CD14-positive monocyte (primary cell): ENCODE measurements around the gene ZNF154. TPM values are rescaled to one million over a fixed set of nuclear protein-coding genes. Genes with fewer than 3 reads are reported as not detected.

ENCODE experiments used
- DNase-seq, 3 donors: peaks; one replicate each; pipeline ENCODE4 v3.0.0-alpha.2; 2011 to 2022
- H2AFZ ChIP-seq: 2 replicates; pipeline ENCODE4 v1.6.0; 2012; ENCODE audit warnings: mild to moderate bottlenecking, low read depth, low read length, inconsistent platforms; ENCODE audit not compliant: insufficient read depth, poor library complexity, severe bottlenecking
- H3K27ac ChIP-seq, 2 donors: 1 replicate in 1 of 2; 2 replicates in 1 of 2; pipeline ENCODE4 v1.5.1; 2012 to 2013; ENCODE audit warnings: low read length in 2 of 2, control low read depth in 1 of 2, inconsistent platforms in 1 of 2, low read depth in 1 of 2, mild to moderate bottlenecking in 1 of 2
- H3K27me3 ChIP-seq, 2 donors: one replicate each; pipeline versions ENCODE4 v1.6.0 to v1.6.1; 2011 to 2013; ENCODE audit warnings: low read length in 2 of 2; ENCODE audit not compliant: control insufficient read depth in 2 of 2, insufficient read depth in 2 of 2
- H3K36me3 ChIP-seq, 2 donors: replicated peaks in 1 of 2; 1 replicate in 1 of 2; 2 replicates in 1 of 2; pipeline versions ENCODE4 v1.5.1 to v1.6.1; 2012 to 2013; ENCODE audit warnings: low read length in 2 of 2, control low read depth in 1 of 2, inconsistent platforms in 1 of 2, mild to moderate bottlenecking in 1 of 2; ENCODE audit not compliant: insufficient read depth in 2 of 2, control insufficient read depth in 1 of 2
- H3K4me1 ChIP-seq, 2 donors: 1 replicate in 1 of 2; 2 replicates in 1 of 2; pipeline versions ENCODE4 v1.5.1 to v1.6.1; 2012 to 2013; ENCODE audit warnings: low read length in 2 of 2, control low read depth in 1 of 2, inconsistent platforms in 1 of 2, mild to moderate bottlenecking in 1 of 2, moderate library complexity in 1 of 2; ENCODE audit not compliant: insufficient read depth in 2 of 2, control insufficient read depth in 1 of 2
- H3K4me2 ChIP-seq: replicated peaks from 2 replicates; pipeline ENCODE3; 2012; ENCODE audit warnings: low read length, moderate library complexity, mild to moderate bottlenecking; ENCODE audit not compliant: poor library complexity, severe bottlenecking; ENCODE audit errors: extremely low read depth
- H3K4me3 ChIP-seq, 3 experiments: fragments of 200-600 bp in 1 of 3; sonication (generic) in 1 of 3; replicated peaks in 1 of 3; 1 replicate in 2 of 3; 2 replicates in 1 of 3; pipeline ENCODE4 v1.5.1; 2011 to 2013; ENCODE audit warnings: low read length in 3 of 3, mild to moderate bottlenecking in 3 of 3, control low read depth in 2 of 3, low read depth in 2 of 3, inconsistent platforms in 1 of 3, moderate library complexity in 1 of 3
- H3K79me2 ChIP-seq: 2 replicates; pipeline ENCODE4 v1.6.0; 2012; ENCODE audit warnings: mild to moderate bottlenecking, control low read depth, inconsistent platforms, low read length, moderate library complexity; ENCODE audit not compliant: insufficient read depth
- H3K9ac ChIP-seq: 2 replicates; pipeline ENCODE4 v1.6.0; 2017; ENCODE audit warnings: low read length, mild to moderate bottlenecking; ENCODE audit not compliant: insufficient read depth, poor library complexity, severe bottlenecking
- H3K9me3 ChIP-seq, 2 donors: replicated peaks in 1 of 2; 1 replicate in 1 of 2; 2 replicates in 1 of 2; pipeline versions ENCODE4 v1.5.1 to v1.6.1; 2012 to 2013; ENCODE audit warnings: low read length in 2 of 2, control low read depth in 1 of 2; ENCODE audit not compliant: control insufficient read depth in 1 of 2, insufficient read depth in 1 of 2
- H4K20me1 ChIP-seq: 2 replicates; pipeline ENCODE4 v1.6.0; 2012; ENCODE audit warnings: mild to moderate bottlenecking, low read length, control low read depth, moderate library complexity; ENCODE audit not compliant: insufficient read depth
- H3K27ac Mint-ChIP-seq, 7 donors: one replicate each; pipeline ENCODE4 v1.8.0; 2020; ENCODE audit warnings: mild to moderate bottlenecking in 7 of 7, mixed read lengths in 7 of 7, moderate library complexity in 6 of 7, inconsistent platforms in 2 of 7
- H3K27me3 Mint-ChIP-seq, 3 donors: one replicate each; pipeline ENCODE4 v1.8.0; 2021 to 2022; ENCODE audit warnings: low read depth in 3 of 3, mild to moderate bottlenecking in 3 of 3, mixed read lengths in 3 of 3, moderate library complexity in 3 of 3, inconsistent platforms in 1 of 3
- H3K36me3 Mint-ChIP-seq, 2 donors: one replicate each; pipeline ENCODE4 v1.8.0; 2020; ENCODE audit warnings: mixed read lengths in 2 of 2, inconsistent platforms in 1 of 2, mild to moderate bottlenecking in 1 of 2
- H3K4me1 Mint-ChIP-seq: one replicate; pipeline ENCODE4 v1.8.0; 2020; ENCODE audit warnings: mild to moderate bottlenecking, mixed read lengths
- H3K4me3 Mint-ChIP-seq, 2 donors: one replicate each; pipeline ENCODE4 v1.8.0; 2020; ENCODE audit warnings: mild to moderate bottlenecking in 2 of 2, mixed read lengths in 2 of 2, moderate library complexity in 1 of 2
- H3K9me3 Mint-ChIP-seq, 7 donors: one replicate each; pipeline ENCODE4 v1.8.0; 2020 to 2022; ENCODE audit warnings: mixed read lengths in 7 of 7, mild to moderate bottlenecking in 6 of 7, moderate library complexity in 6 of 7, inconsistent platforms in 2 of 7
- WGBS: methylation state at CpG from one replicate; pipeline ENCODE4 v1.1.5; 2013; ENCODE audit warnings: missing lambda C conversion rate; ENCODE audit not compliant: insufficient coverage; 5-methylcytosine and 5-hydroxymethylcytosine counted together
- intact Hi-C, 2 donors: fragments of 100-400 bp; cut with micrococcal nuclease; formaldehyde crosslinking; loops; one replicate each; pipeline versions ENCODE4 v1.15.0 to v1.15.1; 2023
- polyA plus RNA-seq, 3 donors: library from polyadenylated mRNA; depleted of rRNA in 1 of 3; unstranded in 2 of 3; stranded (reverse) in 1 of 3; fragments of 300-500 nt in 2 of 3; fragments of >200 nt in 1 of 3; fragmentation: Illumina TruSeq in 2 of 3; gene quantifications; 1 replicate in 2 of 3; 2 replicates in 1 of 3; pipeline ENCODE4 v1.2.3, GENCODE V29; 2012 to 2021
- TF ChIP-seq, protein P1 (sequence below): fragments of 200-600 bp; IDR thresholded peaks from one replicate; pipeline ENCODE4 v1.8.0; 2022; ENCODE audit warnings: antibody characterized with exemption, mild to moderate bottlenecking

Gene ZNF154
- polyA plus RNA-seq, 3 donors, result 0.52 TPM; not detected in 2

DNA sequence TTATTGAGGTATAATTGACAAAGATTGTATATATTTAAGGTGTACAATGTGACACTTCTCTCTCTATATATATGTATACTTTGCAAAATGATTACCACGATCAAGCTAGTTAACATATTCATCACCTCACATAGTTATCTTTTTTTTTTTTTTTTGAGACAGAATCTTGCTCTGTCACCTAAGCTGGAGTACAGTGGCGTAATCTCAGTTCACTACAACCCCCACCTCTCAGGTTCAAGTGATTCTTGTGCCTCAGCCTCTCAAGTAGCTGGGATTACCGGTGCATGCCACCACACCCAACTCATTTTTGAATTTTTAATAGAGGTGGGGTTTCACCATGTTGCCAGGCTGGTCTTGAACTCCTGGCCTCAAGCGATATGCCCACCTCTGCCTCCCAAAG is 36.5 kb downstream of the ZNF154 start:
- H3K4me2 ChIP-seq, result no peak overlapping the region
- H3K4me1 ChIP-seq, result no peaks in the 10 kb centered on the region
- intact Hi-C loops, result no loop called here
- no peaks in the 10 kb centered on the region for H3K79me2 ChIP-seq
- H3K4me3 ChIP-seq, result no peak overlapping the region
- H3K4me1 Mint-ChIP-seq, result no peaks in the 10 kb centered on the region
- H4K20me1 ChIP-seq, result no peaks in the 10 kb centered on the region
- H2AFZ ChIP-seq, result no peak overlapping the region
- no peaks in the 10 kb centered on the region for H3K36me3 ChIP-seq
- H3K27ac Mint-ChIP-seq, result peak overlapping the region in 1 of 7 donors; percentile 20
- no peaks in the 10 kb centered on the region for H3K27me3 ChIP-seq
- DNase-seq, result no peak
- TF ChIP-seq, protein P1, sequence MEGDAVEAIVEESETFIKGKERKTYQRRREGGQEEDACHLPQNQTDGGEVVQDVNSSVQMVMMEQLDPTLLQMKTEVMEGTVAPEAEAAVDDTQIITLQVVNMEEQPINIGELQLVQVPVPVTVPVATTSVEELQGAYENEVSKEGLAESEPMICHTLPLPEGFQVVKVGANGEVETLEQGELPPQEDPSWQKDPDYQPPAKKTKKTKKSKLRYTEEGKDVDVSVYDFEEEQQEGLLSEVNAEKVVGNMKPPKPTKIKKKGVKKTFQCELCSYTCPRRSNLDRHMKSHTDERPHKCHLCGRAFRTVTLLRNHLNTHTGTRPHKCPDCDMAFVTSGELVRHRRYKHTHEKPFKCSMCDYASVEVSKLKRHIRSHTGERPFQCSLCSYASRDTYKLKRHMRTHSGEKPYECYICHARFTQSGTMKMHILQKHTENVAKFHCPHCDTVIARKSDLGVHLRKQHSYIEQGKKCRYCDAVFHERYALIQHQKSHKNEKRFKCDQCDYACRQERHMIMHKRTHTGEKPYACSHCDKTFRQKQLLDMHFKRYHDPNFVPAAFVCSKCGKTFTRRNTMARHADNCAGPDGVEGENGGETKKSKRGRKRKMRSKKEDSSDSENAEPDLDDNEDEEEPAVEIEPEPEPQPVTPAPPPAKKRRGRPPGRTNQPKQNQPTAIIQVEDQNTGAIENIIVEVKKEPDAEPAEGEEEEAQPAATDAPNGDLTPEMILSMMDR, result no peak
- H3K9me3 Mint-ChIP-seq, result peaks cover 6 to 52% (median 32%) of the 10 kb centered on the region in 7 donors
- H3K9me3 ChIP-seq, result peaks cover 11 to 36% of the 10 kb centered on the region in 2 donors
- WGBS, result 100% methylated on average over 1 of the region's 4 CpGs
- H3K36me3 Mint-ChIP-seq, result no peaks in the 10 kb centered on the region
- H3K27ac ChIP-seq, result no peak overlapping the region
- H3K4me3 Mint-ChIP-seq, result no peak overlapping the region
- no peak overlapping the region for H3K9ac ChIP-seq
- peaks cover 8 to 13% (median 11%) of the 10 kb centered on the region in 3 donors for H3K27me3 Mint-ChIP-seq

DNA sequence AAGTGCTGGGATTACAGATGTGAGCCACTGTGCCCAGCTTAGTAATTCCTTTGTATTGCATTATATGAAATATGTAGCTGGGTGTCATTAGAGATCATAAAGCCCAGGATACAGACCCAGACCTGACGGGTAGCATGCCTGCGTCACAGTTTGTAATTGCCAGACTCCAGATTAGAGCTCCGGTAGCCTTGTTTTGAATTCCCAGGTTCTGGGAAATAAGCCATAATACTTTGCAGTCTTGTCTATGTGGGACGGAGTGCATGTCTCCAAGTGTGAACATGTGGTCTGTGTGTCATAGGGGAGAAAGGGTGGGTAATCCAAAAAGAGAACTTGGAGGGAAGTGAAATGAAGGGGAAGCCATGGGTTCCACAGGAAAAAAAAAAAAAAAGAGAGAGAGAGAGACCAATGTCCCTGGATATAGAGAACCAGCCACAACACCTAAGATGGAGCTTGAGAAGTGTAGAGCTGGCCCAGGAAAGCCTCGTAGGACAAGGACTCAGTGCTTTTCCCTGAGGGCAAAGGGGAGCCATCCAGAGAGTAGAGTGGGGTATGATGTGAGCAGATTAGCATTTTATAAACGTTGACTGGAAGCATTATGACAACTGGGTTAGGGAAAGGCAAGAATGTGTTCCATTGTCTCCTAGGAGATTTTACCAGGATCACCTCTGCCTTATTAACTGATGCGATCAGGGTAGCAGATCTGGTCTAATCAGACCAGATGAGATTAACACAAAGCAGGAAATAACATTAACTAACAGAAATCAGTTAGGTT is 37.7 kb downstream of the ZNF154 start:
- intact Hi-C loops, result no loop called here
- TF ChIP-seq, protein P1, result no peak
- Mint-ChIP-seq H3K27me3 (peaks cover 8 to 14% (median 13%) of the 10 kb centered on the region in 3 donors), H3K27ac (no peak overlapping the region), H3K36me3 (no peaks in the 10 kb centered on the region), H3K4me3 (no peak overlapping the region), H3K9me3 (peaks cover 5 to 46% (median 26%) of the 10 kb centered on the region in 7 donors), H3K4me1 (no peaks in the 10 kb centered on the region)
- WGBS, result 81% methylated on average over 5 of the region's 7 CpGs
- no peak overlapping the region for H2AFZ ChIP-seq
- H3K4me1 ChIP-seq, result no peaks in the 10 kb centered on the region
- H3K4me2 ChIP-seq, result no peak overlapping the region
- peaks cover 10 to 33% of the 10 kb centered on the region in 2 donors for H3K9me3 ChIP-seq
- no peak overlapping the region for H3K4me3 ChIP-seq
- H3K27me3 ChIP-seq, result no peaks in the 10 kb centered on the region
- no peaks in the 10 kb centered on the region for H3K36me3 ChIP-seq
- DNase-seq, result no peak
- H3K9ac ChIP-seq, result no peak overlapping the region
- no peaks in the 10 kb centered on the region for H4K20me1 ChIP-seq
- no peak overlapping the region for H3K27ac ChIP-seq
- no peaks in the 10 kb centered on the region for H3K79me2 ChIP-seq
